Neutrophil (primary cell): ENCODE measurements around the gene ZNF398.
"Not testable (repeated sequence)": the region's sequence is repeated elsewhere in the genome, so short reads cannot be mapped to it uniquely, and the experiment has no call there.

Experiments used
- H3K27ac ChIP-seq: fragments of 200-600 bp; sonication (generic); 2 replicates; pipeline ENCODE4 v1.5.1; 2016; ENCODE audit warnings: mild to moderate bottlenecking, moderate library complexity
- H3K27me3 ChIP-seq: fragments of 200-600 bp; sonication (generic); 2 replicates; pipeline ENCODE4 v1.6.0; 2016; ENCODE audit warnings: mild to moderate bottlenecking
- H3K36me3 ChIP-seq: fragments of 200-600 bp; sonication (generic); 2 replicates; pipeline ENCODE4 v1.5.1; 2017
- H3K4me1 ChIP-seq, 2 experiments: fragments of 200-600 bp in 1 of 2; sonication (generic) in 1 of 2; 1 replicate in 1 of 2; 2 replicates in 1 of 2; pipeline versions ENCODE4 v1.5.1 to v1.6.1; 2013 to 2016; ENCODE audit warnings: low read depth in 1 of 2, low read length in 1 of 2, mild to moderate bottlenecking in 1 of 2, moderate library complexity in 1 of 2; ENCODE audit not compliant: control insufficient read depth in 1 of 2, insufficient read depth in 1 of 2
- H3K4me3 ChIP-seq, 2 experiments: fragments of 200-600 bp in 1 of 2; sonication (generic) in 1 of 2; 1 replicate in 1 of 2; 2 replicates in 1 of 2; pipeline ENCODE4 v1.5.1; 2013 to 2016; ENCODE audit warnings: low read depth in 1 of 2, low read length in 1 of 2, mild to moderate bottlenecking in 1 of 2, moderate library complexity in 1 of 2
- H3K9me3 ChIP-seq: fragments of 200-600 bp; sonication (generic); 2 replicates; pipeline ENCODE4 v1.5.1; 2016
- TF ChIP-seq, protein P1 (sequence below): fragments of 200-600 bp; sonication (generic); IDR thresholded peaks from 2 replicates; pipeline ENCODE4 v1.5.1; 2016; ENCODE audit warnings: antibody characterized with exemption

Gene ZNF398

DNA sequence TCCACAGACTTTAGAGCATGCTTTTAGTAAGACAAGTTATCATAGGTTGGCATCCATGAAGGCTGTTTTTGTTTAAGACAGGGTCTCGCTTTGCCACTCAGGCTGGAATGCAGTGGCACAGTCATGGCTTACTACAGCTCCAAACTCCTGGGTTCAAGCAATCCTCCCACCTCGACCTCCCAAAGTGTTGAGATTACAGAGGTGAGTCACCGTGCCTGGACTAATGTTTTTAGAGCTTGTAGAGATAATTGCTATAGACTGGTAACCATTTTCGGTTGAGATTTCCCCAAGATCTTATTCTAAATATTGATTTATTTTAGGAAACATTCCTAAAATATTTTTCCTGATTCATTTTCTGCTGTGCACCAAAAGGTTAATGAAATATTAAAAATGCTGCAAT is 5.4 kb upstream of the ZNF398 start:
- TF ChIP-seq, protein P1, sequence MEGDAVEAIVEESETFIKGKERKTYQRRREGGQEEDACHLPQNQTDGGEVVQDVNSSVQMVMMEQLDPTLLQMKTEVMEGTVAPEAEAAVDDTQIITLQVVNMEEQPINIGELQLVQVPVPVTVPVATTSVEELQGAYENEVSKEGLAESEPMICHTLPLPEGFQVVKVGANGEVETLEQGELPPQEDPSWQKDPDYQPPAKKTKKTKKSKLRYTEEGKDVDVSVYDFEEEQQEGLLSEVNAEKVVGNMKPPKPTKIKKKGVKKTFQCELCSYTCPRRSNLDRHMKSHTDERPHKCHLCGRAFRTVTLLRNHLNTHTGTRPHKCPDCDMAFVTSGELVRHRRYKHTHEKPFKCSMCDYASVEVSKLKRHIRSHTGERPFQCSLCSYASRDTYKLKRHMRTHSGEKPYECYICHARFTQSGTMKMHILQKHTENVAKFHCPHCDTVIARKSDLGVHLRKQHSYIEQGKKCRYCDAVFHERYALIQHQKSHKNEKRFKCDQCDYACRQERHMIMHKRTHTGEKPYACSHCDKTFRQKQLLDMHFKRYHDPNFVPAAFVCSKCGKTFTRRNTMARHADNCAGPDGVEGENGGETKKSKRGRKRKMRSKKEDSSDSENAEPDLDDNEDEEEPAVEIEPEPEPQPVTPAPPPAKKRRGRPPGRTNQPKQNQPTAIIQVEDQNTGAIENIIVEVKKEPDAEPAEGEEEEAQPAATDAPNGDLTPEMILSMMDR, result no peak
- Histone ChIP-seq H3K36me3 (no peaks in the 10 kb centered on the region), H3K27me3 (no peaks in the 10 kb centered on the region), H3K9me3 (no peaks in the 10 kb centered on the region), H3K27ac (no peak overlapping the region), H3K4me3 (no peak overlapping the region), H3K4me1 (peaks cover 42 to 55% of the 10 kb centered on the region in 2 experiments)

DNA sequence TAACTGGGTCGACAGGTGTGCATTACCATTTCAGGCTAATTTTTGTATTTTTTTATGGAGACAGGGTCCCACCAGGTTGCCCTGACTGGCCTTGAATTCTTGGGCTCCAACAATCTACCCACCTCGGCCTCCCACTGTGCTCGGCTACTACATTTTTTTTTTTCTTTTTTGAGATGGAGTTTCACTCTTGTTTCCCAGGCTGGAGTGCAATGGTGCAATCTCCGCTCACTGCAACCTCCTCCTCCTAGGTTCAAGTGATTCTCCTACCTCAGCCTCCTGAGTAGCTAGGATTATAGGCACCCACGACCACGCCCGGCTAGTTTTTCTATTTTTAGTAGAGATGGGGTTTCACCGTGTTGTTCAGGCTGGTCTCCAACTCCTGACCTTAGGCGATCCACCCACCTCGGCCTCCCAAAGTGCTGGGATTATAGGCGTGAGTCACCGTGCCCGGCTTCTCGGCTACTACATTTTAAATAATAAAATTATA is 2.8 kb upstream of the ZNF398 start:
- Histone ChIP-seq H3K27ac (peak overlapping the region; percentile 96), H3K4me1 (peaks cover 59 to 69% of the 10 kb centered on the region in 2 experiments)
- not testable (repeated sequence) for H3K36me3 ChIP-seq, H3K27me3 ChIP-seq, H3K4me3 ChIP-seq, H3K9me3 ChIP-seq

DNA sequence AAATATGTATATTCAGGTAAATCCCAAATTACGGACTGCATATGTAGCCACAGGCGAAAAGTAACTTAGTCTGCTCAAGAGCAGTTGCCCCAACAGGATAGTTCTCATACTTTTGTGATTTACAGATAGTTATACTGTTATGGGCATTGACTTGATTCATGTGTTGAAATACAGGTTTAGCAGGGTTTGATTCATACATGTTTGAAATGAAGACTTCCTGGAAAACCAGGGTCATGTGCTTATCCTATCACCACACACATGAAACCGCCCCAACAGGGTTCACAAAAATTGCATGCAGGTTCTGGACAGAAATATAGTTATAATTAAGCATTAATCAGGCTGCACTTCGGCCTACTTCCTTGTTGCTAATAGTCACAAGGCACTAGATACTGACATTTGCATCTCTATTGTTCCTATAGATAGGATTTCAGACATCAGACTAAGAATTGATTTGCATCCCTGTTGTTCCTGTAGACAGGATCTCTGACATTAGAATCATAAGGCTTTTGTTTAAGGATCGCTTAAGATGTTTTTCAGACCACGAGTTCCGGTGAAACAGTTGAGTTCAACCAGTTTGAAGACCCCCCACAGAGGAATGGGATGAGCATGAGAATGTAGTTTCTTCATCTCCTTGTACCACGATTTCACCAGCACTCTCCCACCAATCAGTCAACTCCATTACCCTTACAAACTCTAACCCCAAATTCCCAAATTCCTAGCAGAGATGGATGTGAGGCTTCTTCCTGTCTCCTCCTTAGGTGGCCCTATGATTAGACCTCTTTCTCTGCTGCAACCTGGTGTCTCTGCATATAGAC is 2.0 kb upstream of the ZNF398 start:
- Histone ChIP-seq H3K4me3 (peak overlapping the region; percentile 84 to 89), H3K36me3 (no peaks in the 10 kb centered on the region), H3K27me3 (no peaks in the 10 kb centered on the region), H3K9me3 (no peaks in the 10 kb centered on the region), H3K27ac (peak overlapping the region; percentile 96), H3K4me1 (peaks cover 67 to 77% of the 10 kb centered on the region in 2 experiments)
- TF ChIP-seq, protein P1, result no peak

DNA sequence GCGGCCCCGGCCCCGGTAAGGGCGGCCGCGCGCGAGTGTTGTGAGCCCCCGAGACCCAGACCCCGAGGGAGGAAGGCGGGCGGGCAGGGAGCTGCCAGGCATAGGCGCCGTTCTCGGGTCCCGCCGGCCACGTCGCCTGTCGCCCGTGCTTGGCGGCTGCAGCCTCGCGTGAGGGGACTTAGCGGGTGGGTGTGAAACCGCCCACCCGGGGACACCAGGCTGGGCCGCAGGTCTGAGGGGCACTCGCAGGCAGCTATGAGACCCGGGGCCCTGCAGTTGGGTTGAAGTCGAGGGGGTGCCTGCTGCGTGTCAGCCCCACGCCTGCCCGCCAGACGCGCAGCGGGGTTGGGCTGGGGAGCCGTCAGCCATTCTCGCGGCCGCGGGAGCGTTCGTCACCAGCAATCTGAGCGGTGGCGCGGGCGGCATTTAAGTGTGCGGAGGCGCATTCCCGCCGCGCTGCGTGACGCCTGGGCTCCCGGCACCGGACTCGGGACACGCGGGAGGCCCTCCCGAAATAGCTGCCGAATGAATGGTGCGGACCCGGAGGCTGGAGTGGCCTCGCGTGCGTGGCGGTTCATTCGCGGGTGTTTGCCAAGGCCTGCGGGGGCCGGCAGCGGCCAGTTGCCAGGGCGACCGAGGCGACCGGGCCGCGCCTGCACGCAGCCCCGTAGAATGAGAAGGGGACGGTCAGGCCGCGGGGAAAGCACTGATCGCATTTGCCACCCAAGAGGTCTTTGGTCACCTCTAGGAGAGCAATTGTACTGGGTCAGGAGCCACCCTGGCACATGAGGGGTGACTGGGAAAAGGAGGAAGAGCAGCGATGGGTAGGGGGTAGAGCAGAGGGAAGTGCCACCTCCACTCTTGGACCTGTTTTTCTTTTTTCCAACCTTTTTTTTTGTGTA is 750 bp downstream of the ZNF398 start:
- H3K36me3 ChIP-seq, result no peaks in the 10 kb centered on the region
- no peaks in the 10 kb centered on the region for H3K27me3 ChIP-seq
- TF ChIP-seq, protein P1, result peak; percentile 12

DNA sequence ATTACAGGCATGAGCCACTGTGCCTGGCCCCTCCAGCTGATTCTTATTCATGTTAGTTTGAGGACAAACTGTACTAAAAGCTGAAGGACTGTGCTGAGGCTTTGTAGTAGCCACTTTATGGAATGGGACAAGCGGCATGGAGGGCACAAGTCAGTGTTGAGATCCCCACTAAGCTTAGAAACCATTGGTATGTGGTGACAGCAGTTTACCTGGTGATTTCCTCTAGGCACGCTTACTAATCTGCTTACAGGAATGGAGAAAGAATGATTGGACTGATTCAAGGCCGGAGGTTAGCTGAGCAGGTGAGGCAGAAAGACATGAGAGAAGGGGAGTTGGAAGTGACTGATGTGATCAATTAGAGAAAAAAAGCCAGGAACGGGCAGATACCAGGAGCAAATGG is 3.7 kb downstream of the ZNF398 start:
- no peaks in the 10 kb centered on the region for H3K27me3 ChIP-seq
- H3K4me3 ChIP-seq, result no peak overlapping the region
- H3K36me3 ChIP-seq, result peaks cover 22% of the 10 kb centered on the region
- TF ChIP-seq, protein P1, result no peak
- peaks cover 31 to 42% of the 10 kb centered on the region in 2 experiments for H3K4me1 ChIP-seq
- no peaks in the 10 kb centered on the region for H3K9me3 ChIP-seq
- no peak overlapping the region for H3K27ac ChIP-seq

More for the DNA sequence above, 750 bp downstream of the ZNF398 start:
- H3K27ac ChIP-seq, result peak overlapping the region; percentile 96
- no peaks in the 10 kb centered on the region for H3K9me3 ChIP-seq
- peak overlapping the region; percentile 84 to 89 for H3K4me3 ChIP-seq
- H3K4me1 ChIP-seq, result peaks cover 61 to 70% of the 10 kb centered on the region in 2 experiments
